Gastrocnemius medialis (tissue), 4 donors: ENCODE results near the gene CACNA2D3. TPM values are rescaled to one million over a fixed set of nuclear protein-coding genes. Genes with fewer than 3 reads are reported as not detected.

Experiments used
- ATAC-seq, 2 donors: fragments of 150-250 bp; one replicate each; pipeline ENCODE4 v1.9.1; 2016
- DNase-seq, 2 donors: peaks; one replicate each; pipeline ENCODE4 v3.0.0-alpha.2; 2019
- H3K27ac ChIP-seq, 4 donors: fragments of 200-600 bp; sonication (generic); 1 replicate in 1 of 4; 2 replicates in 3 of 4; pipeline ENCODE4 v1.5.1; 2016 to 2018; ENCODE audit warnings: mild to moderate bottlenecking in 2 of 4, moderate library complexity in 1 of 4
- H3K27me3 ChIP-seq, 3 donors: fragments of 200-600 bp; sonication (generic) in 2 of 3; 1 replicate in 1 of 3; 2 replicates in 2 of 3; pipeline versions ENCODE4 v1.5.1 to v1.6.0; 2016 to 2019; ENCODE audit warnings: mild to moderate bottlenecking in 1 of 3, moderate library complexity in 1 of 3
- H3K36me3 ChIP-seq, 2 donors: fragments of 200-600 bp; sonication (generic) in 1 of 2; one replicate each; pipeline ENCODE4 v1.5.1; 2017 to 2018
- H3K4me1 ChIP-seq, 2 donors: fragments of 200-600 bp; sonication (generic) in 1 of 2; one replicate each; pipeline ENCODE4 v1.5.1; 2016 to 2017; ENCODE audit warnings: mild to moderate bottlenecking in 2 of 2
- H3K4me3 ChIP-seq, 4 donors: fragments of 200-600 bp; sonication (generic) in 3 of 4; 1 replicate in 1 of 4; 2 replicates in 3 of 4; pipeline ENCODE4 v1.5.1; 2016 to 2019; ENCODE audit warnings: mild to moderate bottlenecking in 2 of 4
- H3K9me3 ChIP-seq, 3 donors: fragments of 200-600 bp; sonication (generic) in 2 of 3; 1 replicate in 1 of 3; 2 replicates in 2 of 3; pipeline ENCODE4 v1.5.1; 2016 to 2019
- POLR2A ChIP-seq, 2 donors: fragments of 450-650 bp; IDR thresholded peaks; one replicate each; pipeline ENCODE4 v1.6.1; 2017; ENCODE audit warnings: antibody characterized with exemption in 2 of 2, mild to moderate bottlenecking in 2 of 2, moderate library complexity in 2 of 2
- in situ Hi-C, 4 donors: fragments of 200-750 bp; cut with MboI; loops; one replicate each; pipeline versions ENCODE4 v1.15.0 to v1.8.0; 2017; ENCODE audit warnings: low sequenced_read_pairs in 4 of 4
- intact Hi-C: fragments of 100-400 bp; cut with DNase I; formaldehyde crosslinking; loops from one replicate; pipeline ENCODE4 v1.15.1; 2023; ENCODE audit warnings: low total_unique reads
- total RNA-seq, 4 donors: library from RNA; depleted of rRNA; stranded (reverse); fragments of >200 nt; gene quantifications; one replicate each; pipeline versions ENCODE4 v1.1.0 to v1.2.3, GENCODE V29; 2016
- TF ChIP-seq, protein P1 (sequence below), 5 experiments: fragments of 450-650 bp in 3 of 5; fragments of 200-600 bp in 2 of 5; sonication (generic) in 2 of 5; IDR thresholded peaks in 4 of 5; conservative IDR thresholded peaks in 1 of 5; 1 replicate in 4 of 5; 2 replicates in 1 of 5; pipeline ENCODE4 v1.5.1; 2016 to 2019; ENCODE audit warnings: antibody characterized with exemption in 5 of 5, mild to moderate bottlenecking in 3 of 5, moderate library complexity in 3 of 5

The CACNA2D3 gene
- total RNA-seq, 4 donors from 2014 or later, result 4.7 to 14.4 (median 7.1) TPM

DNA sequence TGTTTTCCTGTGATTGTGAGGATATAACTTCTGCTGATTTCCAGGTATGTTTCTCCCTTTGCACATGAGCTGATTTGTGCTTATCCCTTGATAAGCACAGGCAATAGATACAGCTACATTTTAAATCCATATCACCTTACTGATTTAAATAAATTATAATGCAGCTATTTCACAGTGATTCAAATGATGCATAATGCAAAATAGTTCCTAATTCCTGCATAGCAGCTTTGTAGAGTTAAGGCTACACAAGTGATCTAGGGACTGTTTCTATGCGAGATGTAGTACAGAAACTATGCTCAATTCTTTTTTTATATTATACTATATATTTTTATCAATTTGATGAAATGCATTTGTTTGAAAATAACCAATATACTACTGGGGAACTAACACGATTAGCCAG, 471.3 kb downstream of the CACNA2D3 start:
- in situ Hi-C loops (no loop called here), intact Hi-C loops (no loop called here)
- H3K36me3 ChIP-seq, result no peaks in the 10 kb centered on the region
- peaks cover 0 to 3% of the 10 kb centered on the region in 2 donors for H3K4me1 ChIP-seq
- no peaks in the 10 kb centered on the region for H3K9me3 ChIP-seq
- H3K27me3 ChIP-seq, result no peaks in the 10 kb centered on the region
- ATAC-seq, result no peak
- H3K27ac ChIP-seq, result no peak overlapping the region
- TF ChIP-seq, protein P1, sequence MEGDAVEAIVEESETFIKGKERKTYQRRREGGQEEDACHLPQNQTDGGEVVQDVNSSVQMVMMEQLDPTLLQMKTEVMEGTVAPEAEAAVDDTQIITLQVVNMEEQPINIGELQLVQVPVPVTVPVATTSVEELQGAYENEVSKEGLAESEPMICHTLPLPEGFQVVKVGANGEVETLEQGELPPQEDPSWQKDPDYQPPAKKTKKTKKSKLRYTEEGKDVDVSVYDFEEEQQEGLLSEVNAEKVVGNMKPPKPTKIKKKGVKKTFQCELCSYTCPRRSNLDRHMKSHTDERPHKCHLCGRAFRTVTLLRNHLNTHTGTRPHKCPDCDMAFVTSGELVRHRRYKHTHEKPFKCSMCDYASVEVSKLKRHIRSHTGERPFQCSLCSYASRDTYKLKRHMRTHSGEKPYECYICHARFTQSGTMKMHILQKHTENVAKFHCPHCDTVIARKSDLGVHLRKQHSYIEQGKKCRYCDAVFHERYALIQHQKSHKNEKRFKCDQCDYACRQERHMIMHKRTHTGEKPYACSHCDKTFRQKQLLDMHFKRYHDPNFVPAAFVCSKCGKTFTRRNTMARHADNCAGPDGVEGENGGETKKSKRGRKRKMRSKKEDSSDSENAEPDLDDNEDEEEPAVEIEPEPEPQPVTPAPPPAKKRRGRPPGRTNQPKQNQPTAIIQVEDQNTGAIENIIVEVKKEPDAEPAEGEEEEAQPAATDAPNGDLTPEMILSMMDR (IDR thresholded peaks at IDR 0.05 in 4 of 5, conservative IDR thresholded peaks at IDR 0.05 in 1 of 5), result no peak
- TF ChIP-seq POLR2A (IDR thresholded peaks at IDR 0.05), result no peak
- no peak overlapping the region for H3K4me3 ChIP-seq
- DNase-seq, result no peak

DNA sequence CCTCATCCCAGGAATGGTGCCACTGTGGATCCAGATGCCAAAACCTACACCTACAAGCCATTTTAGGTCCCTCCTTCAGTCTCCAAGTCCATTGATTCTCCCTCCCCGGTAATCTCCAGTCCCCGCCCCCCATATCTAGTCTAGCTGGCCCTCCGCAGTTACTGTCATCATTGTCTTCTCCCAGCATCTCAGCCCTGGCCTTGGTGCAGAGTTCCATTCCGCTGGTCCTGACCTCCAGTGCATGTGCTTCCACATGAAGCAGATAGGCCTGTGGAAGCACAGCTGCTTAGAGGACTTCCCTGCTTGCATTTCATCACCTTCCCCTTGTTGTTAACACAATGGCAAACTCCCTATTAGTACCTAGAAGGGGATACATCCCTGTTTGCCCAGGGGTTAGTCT, 473.7 kb downstream of the CACNA2D3 start:
- TF ChIP-seq POLR2A (IDR thresholded peaks at IDR 0.05), result no peak
- TF ChIP-seq, protein P1 (IDR thresholded peaks at IDR 0.05 in 4 of 5, conservative IDR thresholded peaks at IDR 0.05 in 1 of 5), result no peak
- Histone ChIP-seq H3K27me3 (no peaks in the 10 kb centered on the region), H3K4me3 (no peak overlapping the region), H3K27ac (no peak overlapping the region), H3K4me1 (peaks cover 22 to 26% of the 10 kb centered on the region in 2 donors), H3K9me3 (no peaks in the 10 kb centered on the region), H3K36me3 (no peaks in the 10 kb centered on the region)
- in situ Hi-C loops, result no loop called here
- ATAC-seq, result no peak
- intact Hi-C loops, result no loop called here
- DNase-seq, result no peak

DNA sequence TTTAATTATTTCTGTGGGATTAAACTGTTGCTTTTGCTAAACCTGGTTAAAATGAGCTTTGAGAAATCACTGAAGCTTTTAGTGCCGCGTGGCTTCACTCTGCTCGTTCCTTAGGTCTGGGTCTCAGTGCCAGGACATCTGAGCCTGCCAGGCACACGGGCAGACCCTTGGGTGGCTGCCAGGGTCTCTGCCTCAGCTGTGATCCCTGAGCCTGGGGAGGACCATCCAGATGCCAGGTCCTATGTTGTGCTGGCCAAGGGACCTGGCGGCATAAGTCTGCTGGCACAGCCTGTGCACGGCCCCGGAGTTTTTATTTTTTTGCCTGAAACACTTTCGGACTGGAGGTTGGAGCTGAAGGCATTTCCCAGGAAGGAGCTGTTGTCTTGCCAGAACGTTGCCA, 477.4 kb downstream of the CACNA2D3 start:
- intact Hi-C loops (no loop called here), in situ Hi-C loops (no loop called here)
- Histone ChIP-seq H3K36me3 (no peaks in the 10 kb centered on the region), H3K4me3 (peak overlapping the region; percentile 37 to 54 (median 44)), H3K9me3 (no peaks in the 10 kb centered on the region), H3K4me1 (peaks cover 25 to 29% of the 10 kb centered on the region in 2 donors), H3K27ac (peak overlapping the region; percentile 60 to 83 (median 68)), H3K27me3 (no peaks in the 10 kb centered on the region)
- no peak for TF ChIP-seq POLR2A (IDR thresholded peaks at IDR 0.05)
- TF ChIP-seq, protein P1 (IDR thresholded peaks at IDR 0.05 in 4 of 5, conservative IDR thresholded peaks at IDR 0.05 in 1 of 5), result no peak
- ATAC-seq, result peak; percentile 56 to 69
- peak; percentile 33 to 65 for DNase-seq

DNA sequence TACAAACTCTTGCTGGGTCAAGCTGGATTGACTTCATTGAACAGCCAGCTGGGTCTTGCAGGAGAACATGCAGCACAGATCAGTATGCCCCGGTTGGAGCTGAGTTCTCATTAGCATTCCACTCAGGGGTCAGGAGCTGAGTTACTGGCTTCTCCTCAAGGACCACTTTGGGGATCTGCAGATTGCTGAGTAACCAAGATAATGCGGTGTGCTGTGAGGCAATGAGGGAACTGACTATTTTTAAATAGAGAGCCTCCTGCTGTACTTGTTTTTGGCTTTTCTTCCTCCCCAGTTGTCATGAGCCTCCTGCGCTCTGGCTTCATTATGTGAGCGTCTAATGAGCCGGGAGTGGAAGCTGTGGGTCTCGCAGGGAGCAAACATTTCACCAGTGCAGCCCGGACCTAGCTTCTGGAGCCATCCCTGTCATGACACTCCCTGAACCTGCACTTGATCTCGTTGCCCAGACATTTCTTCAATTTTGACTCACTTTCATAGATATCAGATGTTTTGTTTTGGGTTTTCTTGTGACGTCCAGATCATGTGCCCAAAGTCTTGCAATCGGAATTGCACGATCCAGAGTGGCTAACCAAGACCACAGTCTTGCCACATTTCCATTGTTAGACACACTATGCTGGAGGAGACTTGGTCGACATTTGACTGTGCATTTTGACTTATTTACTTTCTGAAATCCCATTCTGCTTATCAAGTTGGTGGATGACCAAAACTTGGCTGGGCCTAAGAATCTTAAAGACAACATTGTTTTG, 478.3 kb downstream of the CACNA2D3 start:
- DNase-seq (peak; percentile 18 to 21), ATAC-seq (peak; percentile 76 to 84)
- in situ Hi-C loops, result no loop called here
- Histone ChIP-seq H3K4me3 (peak overlapping the region in 3 of 4 donors; percentile 42 to 54 (median 45)), H3K27me3 (no peaks in the 10 kb centered on the region), H3K9me3 (no peaks in the 10 kb centered on the region), H3K4me1 (peaks cover 25 to 29% of the 10 kb centered on the region in 2 donors), H3K27ac (peak overlapping the region; percentile 60 to 83 (median 68)), H3K36me3 (no peaks in the 10 kb centered on the region)
- TF ChIP-seq POLR2A (IDR thresholded peaks at IDR 0.05), result no peak
- TF ChIP-seq, protein P1 (IDR thresholded peaks at IDR 0.05 in 4 of 5, conservative IDR thresholded peaks at IDR 0.05 in 1 of 5), result no peak
- intact Hi-C loops, result no loop called here
